ENCODE results near the gene IL15RA.
A peak's percentile ranks its signal among the peaks of the same experiment; 100 is the strongest.

IL15RA gene, protein sequence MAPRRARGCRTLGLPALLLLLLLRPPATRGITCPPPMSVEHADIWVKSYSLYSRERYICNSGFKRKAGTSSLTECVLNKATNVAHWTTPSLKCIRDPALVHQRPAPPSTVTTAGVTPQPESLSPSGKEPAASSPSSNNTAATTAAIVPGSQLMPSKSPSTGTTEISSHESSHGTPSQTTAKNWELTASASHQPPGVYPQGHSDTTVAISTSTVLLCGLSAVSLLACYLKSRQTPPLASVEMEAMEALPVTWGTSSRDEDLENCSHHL

DNA sequence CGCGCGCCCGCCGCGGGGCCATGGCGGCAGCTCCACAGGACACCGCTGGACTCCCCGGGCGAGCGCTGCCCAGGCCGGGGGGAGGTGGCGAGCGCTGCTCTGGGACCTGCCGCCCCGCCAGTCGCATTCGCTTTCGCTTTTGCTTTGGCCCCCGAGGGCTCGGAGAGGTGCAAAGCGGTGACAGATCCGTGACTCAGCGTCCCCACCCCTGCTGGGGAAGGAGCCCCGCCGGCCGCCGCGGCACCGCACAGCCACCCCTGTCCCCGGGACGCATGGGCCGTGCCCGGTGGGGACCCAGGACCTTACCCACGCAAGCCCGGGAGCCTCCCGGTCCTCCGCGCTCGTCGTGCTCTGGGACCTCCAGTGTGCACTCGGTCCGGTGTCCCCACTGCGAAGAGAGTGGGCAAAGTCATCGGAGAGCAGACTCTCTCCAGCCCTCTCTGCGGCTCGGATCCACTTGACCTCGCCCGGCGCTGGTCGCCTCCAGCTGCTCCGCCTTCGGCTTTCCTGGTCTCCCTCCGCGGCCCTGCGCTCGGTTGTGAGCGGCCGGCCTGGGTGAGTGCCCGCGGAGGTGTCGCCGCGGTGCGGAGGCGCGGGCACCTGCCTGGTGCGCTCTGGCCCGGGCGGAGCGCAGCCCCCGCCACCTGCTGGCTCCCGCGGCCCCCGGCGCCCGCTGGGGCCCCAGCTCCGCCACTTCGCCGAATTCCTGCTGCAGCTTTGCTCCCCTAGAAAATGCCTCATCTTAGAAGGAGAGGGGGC is at the start of gene IL15RA:
IL15RA (minus strand) TSS at position 73 of the 759 bp plus-strand sequence; CDS start at position 22, 51 bp downstream.
- peak; percentile 77 for DNase-seq

DNA sequence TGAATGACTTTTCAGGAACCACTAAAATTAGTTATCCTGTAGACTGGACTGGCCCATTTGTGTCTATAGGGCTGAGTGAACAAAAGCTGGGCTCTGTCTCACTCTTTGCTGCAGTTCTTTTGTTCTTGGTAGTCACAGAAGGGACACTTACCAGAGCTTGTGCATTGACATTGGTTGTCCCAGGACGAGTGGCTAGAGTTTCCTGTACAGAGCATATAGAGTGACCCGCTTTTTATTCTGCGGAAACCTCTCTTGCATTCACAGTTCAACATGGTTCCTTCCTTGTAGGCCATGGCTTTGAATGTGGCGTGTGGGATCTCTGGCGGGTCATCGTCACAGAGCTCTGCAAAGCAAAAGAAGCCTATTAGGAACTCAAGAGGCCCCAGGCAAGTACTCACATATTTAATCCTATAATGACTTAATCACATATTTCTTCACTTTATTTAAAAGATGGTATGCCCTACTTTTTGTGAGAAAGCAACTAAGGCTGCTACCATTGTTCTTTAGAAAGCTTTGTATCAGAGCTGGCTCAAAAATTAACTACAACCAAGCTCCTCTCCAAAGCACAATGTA is 48.4 kb upstream of the IL15RA start:
- DNase-seq = no peak

DNA sequence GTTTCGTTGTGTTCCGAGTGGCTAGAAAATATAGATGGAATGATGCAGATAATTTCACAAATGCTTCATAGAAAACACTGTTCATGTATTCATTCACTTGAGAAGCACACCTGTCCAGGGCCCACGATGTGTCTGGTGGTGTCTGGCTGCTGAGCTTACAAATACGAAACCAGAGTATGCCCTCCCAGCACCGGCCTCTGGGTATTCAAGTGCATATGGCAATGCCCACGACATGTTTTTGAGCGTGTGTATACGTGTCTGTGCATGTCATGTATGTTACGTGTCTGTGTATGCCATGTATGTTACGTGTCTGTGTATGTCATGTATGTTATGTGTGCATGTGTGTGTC is 47.0 kb upstream of the IL15RA start:
- no peak for DNase-seq

DNA sequence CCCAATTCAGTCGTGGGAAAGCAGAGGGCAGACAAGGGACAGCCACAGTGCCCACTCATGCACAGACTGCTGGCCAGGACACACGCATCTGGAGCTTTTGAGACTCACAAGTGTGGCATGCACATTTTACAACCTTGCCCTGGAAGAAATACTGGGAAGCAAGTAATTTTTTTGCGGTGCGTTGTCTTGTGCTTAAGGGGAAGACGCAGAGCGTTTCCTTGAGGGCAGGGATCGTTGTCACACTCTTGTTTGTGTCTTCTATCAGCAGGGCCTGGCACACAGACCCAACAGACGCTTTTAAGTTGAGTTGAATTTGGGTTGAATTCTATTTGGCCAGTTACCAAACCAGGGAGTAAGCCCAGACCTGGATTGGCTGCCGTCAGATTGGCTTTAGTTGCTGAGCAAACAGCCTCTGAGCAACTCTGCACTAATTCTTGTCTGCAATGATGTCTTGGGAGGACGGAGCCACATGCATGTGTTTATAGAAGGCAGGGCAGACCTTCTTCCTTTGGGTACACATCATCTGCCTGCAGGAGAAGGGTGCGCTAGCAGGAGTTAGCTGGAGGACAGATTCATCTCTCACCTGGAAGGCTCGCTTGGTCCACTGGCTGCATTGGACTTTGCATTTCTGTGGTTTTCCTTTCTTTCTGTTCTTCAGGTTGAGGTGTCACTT is 46.5 kb upstream of the IL15RA start:
- DNase-seq = no peak

DNA sequence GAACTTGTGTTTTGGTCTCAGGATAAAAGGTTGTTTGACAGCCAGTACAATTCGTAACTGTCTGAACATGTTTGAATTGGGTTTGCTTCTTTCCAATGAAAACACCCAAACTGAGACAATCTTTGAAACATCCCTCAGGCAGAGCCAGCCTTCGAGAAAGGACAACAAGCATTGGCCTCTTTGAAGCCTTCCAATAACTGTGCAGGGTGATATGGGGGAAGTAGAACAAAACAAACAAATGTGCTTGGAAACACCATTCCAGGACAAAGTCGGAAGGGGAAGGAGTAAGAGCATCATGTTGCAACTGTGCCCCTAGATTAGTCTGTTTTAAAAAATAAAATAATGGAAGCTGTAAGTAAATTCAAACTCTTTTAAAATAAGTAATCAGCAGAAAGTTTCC is 45.3 kb upstream of the IL15RA start:
- no peak for DNase-seq

DNA sequence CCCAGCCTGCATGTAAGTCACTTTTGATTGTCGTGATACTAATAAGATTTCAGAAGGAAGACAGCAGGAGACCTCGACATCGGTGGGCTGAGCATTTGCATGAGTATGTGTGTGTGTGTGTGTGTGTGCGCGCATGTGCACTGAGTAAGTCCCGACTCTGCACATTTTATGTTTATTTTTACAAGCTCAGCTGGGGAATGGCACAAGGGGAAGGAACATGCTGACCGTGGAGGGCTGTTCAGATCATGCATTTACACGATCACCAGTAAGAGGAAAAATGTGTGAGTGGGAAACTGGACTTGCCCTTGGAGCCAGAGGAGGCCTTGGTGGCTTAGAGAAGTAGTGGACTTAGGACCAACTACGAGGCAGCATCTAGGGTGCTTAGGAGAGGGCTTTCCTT is 43.5 kb upstream of the IL15RA start:
- DNase-seq = no peak

DNA sequence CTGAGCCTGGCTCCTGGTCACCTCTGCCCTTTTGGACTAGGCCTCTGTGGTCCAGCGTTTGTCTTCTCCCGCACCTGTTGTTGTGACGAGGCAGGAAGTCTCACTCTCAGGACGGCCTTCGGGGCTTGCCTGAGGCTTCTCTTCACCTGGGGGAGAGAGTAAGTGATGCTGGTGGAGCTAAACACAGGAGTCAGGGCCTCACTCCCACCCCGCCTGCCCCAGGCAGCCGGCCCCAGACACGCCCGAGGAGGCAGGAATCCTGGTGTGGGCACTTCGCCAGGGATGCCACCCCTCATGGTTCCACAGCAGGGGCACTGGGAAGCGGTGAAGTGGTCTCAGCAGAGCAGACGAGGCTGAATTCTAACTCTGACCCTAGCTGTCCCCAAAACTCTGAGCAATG is 42.5 kb upstream of the IL15RA start:
- no peak for DNase-seq

DNA sequence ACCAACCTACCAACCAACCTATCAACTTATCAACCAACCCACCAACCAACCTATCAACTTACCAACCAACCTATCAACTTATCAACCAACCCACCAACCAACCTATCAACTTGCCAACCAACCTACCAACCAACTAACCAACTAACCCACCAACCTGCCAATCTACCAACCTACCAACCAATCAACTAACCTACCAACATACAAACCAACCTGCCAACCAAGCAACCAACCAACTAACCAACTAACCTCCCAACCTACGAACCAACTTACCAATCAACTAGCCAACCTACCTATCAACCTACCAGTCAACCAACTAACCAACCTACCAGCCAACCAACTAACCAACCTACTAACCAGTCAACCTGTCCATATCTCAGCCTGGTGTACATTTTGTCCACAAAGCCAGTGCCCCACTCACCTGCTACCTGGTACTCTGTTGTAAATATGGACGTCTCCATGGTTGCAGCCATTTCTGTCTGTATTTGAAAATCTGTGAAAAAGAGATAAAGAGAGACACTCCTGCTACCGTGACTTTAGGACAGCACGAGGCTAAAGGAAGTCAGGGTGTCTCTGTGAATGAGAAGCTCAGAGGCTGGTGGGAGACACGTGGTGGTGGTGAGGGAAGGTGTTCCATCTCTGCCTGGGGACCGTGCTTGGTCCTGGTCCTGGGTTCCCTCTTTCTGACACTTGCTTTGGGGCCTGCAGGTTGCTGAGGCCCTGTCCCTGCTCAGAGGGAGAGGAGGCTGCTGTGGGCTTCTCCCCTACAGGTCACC is 41.9 kb upstream of the IL15RA start:
- no peak for DNase-seq

DNA sequence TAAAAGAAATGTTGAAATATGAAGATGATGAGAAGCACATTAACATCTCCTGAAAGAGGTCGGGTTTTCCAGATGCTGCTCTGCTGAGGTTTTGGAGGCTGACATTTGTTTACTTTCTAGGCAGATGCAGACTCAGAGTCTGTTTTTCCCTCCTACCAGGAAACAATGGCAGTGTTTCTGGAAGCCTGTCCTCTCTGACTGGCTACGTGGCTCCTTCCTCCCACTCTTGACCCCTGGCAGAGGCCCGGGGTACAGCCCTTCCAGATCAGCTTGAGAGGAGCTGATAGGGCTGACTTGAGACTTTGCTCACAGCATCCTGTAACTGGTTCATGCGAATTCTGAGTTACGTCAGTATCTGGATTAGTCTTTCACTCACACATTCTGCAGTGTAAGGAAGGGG is 41.1 kb upstream of the IL15RA start:
- no peak for DNase-seq

DNA sequence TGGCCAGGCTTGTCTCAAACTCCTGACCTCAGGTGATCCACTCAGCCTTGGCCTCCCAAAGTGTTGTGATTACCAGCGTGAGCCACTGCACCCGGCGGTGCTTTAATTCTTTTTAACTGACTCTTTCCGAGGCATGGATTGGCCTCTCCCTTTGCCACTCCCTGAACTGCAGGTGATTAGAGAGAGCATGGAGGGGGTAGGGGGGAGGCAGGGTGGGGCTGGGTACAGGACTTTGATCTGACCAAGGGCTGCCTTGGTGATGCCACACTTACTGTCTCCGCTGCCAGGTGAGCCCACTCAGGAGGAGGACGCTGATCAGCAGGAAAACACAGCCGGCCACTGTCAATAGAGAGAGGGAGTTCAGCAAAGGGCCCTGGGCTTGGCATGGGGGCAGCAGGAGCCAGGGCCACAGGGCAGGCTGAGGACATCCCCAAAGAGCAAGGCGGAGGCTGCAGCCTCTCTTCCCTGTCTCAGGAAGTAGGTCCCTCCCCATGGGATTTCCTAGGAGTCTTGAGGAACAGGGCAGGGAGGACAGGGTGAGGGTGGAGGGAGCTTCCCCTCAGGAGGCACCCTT is 40.5 kb upstream of the IL15RA start:
- no peak for DNase-seq

DNA sequence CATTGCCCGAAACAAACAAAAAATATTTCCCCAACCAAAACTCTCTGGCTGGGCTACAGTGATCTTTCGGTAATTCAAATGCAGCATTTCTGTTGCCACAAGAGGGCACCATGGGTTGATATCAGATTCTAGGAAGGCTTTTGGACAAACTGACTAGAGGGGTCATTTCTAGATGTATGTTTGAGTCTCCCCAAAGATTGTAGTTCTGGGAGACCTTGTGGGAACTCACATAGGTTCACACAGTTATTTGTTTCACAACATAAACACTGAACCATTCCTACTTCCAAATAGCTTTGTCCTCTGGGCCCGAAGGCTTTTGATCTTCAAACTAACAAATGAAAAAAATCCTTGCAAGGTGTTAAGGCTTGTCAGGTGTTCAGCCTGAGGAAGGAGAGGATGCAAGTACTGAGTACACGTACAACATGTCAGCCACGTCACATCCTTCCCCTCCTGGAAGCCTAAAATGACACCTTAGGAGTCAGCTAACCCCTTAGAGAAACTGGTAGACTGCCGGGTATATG is 37.0 kb upstream of the IL15RA start:
- peak; percentile 32 for DNase-seq

DNA sequence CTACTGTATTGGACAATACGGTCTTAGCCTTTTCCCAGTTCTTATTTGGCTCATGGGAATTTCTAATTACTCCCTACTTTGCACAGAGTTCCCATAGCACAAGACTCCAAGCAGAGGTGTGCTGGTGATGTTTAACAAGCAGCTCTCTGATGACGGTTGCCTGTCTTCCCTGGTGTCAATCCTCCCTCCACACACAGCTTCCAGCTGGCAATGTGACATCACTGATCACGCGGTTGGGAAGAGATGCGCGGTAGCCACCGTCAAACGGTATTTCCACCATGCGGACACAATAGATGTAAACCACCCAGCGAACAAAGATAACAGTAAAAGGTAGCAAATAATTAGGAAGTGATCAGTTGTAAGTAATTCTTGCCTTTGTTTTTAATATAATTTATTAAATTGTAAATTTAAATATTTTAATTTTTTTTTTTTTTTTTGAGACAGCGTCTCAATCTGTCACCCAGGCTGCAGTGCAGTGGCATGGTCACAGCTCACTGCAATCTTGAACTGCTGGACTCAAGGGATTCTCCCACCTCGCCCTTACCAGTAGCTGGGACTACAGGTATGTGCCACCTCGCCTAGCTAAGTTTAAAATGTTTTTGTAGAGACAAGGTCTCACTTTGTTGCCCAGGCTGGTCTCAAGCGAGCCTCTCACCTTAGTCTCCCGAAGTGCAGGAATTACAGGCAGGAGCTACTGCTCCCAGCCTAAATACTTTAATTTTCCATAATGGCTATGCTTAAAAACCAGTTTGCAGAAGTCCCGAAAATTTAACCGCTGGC is 36.3 kb upstream of the IL15RA start:
- DNase-seq = no peak

DNA sequence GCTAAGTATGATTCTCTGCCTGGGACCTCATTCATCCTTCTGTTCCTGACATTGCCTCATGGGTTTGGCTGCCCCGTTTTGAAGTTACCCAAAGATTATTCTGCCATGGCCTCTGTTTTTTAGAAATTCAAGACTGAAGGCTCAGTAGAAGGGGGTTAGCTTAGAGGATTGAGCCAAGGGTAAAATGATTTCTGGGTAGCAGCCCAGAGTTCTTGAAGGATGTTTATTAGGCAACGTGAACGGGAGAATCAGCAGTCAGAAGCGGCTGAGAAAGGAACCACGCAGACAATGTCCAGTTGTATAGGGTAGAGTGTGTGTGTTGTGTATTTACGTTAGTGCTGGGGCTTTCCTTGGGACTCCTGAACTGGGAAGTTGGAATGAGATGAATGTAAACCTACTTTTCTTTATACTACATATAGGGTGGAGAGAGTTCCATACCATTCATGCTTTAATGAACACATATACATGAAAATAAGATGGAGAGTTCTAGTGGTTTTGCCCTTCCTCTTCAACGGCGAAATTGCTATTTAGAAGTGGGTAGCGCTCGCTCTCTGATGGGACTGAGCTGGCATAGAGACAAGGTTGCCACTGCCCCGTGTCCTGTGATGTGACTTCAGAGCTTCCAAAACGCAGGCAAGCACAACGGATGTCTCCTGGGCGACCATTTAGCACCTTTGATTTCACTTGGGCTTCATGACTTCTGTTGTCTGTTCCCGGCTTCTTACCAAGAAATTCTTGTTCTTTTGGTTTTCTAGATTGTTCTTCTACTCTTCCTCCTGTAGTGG is 35.0 kb upstream of the IL15RA start:
- no peak for DNase-seq

DNA sequence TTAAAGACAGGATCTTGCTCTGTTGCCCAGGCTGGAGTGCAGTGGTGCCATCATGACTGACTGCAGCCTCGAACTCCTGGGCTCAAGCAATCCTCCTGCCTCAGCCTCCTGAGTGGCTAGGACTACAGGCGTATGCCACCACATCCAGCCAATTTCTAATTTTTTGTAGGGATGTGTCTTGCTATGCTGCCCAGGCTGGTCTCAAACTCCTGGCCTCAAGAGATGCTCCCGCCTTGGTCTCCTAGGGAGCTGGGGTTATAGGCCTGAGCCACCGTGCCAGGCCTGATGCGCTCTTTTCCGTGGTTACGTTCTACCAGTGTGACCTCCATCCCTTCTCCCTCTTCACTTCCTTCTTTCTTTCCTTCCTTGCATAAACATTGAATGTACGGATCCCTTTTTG is 34.2 kb upstream of the IL15RA start:
- no peak for DNase-seq

DNA sequence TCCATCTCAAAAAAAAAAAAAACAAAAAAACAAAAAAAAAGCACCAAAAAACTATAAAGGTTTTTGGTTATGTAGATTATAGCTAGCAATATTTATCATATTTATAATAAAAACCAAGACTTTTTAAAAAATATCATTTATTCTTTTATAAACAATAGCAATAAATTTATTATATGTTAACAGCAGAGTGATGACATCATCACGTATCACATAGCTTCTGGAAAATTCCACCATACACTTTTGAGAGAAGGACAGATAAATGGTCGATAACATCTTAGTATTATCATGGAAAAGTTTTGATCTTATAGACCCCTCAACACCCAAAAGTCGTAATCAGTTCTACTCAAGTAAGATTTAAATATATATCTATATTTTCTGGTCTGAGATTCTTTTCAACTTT is 33.2 kb upstream of the IL15RA start:
- DNase-seq = no peak

DNA sequence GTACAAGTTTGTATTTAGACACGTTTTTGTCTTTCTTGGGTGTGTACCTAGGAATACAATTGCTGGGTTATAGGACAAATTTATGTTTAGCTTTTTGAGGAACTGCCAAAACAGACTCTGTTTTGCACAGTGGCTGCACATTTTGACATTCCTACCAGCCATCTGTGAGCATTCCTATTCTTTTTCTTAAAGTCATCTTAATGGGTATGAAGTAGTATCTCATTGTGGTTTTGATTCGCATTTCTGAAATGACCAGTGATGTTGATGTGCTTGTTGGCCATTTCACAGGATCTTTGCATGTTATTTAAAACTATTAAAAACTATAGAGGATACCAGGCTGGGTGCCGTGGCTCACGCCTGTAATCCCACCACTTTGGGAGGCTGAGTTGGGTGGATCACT is 32.6 kb upstream of the IL15RA start:
- DNase-seq = no peak

DNA sequence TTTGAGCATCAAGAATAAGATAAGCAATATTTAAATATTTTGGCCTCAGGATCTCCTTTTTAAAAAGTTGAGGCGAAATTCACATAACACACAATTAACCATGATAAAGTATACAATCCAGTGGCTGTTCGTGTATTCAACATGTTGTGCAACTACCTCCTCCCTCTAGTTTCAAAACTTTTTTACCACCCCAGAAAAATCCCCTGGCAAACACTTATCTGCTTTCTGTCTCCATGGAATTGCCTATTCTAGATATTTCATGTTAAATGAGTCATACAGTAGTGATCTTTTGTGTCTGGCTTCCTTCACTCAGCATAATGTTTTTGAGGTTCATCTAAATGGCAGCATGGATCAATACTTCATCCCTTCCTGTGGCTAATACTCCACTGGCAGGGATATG is 31.8 kb upstream of the IL15RA start:
- DNase-seq = no peak

DNA sequence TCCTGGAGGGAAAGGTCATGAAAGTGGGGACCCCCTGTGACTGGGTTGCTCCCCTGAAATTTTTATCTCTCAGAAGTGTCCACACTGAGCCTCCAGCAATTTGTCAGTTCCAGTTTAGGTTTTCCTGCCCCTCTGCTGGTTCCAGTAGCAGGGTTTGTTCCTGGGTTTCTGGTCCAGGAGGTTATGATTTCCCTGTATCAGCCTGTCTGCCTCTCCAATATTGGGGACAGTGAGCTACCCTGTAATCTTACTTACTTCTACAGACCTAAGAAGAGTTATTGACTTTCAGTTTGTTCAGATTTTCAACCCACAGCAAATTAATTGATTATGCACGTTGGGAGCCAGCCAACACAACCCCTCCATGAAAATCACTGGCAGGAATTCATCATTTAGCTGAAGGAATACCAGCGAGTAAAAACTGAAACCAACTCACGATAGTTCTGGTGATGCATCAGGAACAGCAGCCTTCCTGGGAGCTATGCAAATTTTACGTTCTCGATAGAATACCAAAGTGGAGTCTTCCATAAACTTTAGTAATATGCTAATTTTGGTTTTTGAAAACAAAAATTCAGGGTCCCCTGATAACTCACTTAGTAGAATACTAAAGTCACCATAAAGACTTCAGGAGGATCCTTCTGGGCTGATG is 31.3 kb upstream of the IL15RA start:
- DNase-seq = no peak

DNA sequence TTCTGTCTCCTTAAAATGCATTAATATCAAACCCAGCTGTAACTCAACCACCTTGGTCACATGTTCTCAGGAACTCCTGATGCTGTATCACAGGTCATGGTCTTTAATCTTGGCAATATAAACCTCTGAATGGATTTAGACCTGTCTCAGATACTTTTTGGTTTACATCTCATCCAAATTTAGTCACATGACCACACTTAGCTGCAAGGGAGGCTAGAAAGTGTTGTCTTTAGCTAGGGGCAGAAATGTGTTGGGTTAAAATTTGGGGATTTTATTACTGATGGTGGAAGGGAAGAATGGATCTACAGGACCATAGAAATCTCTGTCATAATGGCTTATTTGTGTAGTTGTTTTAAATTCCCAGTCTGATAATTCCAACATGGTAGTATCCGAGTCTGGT is 29.6 kb upstream of the IL15RA start:
- DNase-seq = no peak

DNA sequence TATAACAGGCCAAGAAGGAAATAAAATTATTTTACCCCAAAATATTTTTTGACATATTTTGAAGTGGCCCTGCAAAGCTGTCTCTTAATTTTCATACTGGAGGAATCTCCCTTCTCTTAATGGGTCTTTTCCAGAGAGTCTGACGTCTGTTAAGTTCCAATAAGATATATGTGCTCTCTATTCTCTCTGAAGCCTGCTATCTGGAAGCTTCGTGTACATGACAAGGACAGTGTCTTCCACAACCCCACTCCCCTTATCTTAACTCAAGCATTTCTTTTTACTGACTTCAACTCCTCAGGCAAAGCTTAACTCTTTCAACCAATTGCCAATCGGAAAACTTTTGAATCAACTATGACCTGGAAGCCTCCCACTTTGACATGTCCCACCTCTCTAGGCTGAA is 29.2 kb upstream of the IL15RA start:
- no peak for DNase-seq

Data from 8988T (cell line).